ENCODE data around the gene KMT2C.

GRCh38 chr7:152423991-152424347, 11.8 kb downstream of the KMT2C start:
- TF ChIP-seq, protein P1, sequence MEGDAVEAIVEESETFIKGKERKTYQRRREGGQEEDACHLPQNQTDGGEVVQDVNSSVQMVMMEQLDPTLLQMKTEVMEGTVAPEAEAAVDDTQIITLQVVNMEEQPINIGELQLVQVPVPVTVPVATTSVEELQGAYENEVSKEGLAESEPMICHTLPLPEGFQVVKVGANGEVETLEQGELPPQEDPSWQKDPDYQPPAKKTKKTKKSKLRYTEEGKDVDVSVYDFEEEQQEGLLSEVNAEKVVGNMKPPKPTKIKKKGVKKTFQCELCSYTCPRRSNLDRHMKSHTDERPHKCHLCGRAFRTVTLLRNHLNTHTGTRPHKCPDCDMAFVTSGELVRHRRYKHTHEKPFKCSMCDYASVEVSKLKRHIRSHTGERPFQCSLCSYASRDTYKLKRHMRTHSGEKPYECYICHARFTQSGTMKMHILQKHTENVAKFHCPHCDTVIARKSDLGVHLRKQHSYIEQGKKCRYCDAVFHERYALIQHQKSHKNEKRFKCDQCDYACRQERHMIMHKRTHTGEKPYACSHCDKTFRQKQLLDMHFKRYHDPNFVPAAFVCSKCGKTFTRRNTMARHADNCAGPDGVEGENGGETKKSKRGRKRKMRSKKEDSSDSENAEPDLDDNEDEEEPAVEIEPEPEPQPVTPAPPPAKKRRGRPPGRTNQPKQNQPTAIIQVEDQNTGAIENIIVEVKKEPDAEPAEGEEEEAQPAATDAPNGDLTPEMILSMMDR (IDR thresholded peaks at IDR 0.05; ENCODE audit: low read length), result no peak
- no peak for TF ChIP-seq EZH2 (IDR thresholded peaks at IDR 0.05; ENCODE audit: borderline replicate concordance, low read length)
